Common myeloid progenitor, CD34-positive (primary cell): ENCODE measurements around the gene AFG1L.
"Not testable (repeated sequence)": the region's sequence is repeated elsewhere in the genome, so short reads cannot be mapped to it uniquely, and the experiment has no call there.

Experiments used
- CTCF ChIA-PET: fragments of 350-600 bp; sonication (Branson Sonifier 250); formaldehyde crosslinking; loops from one replicate; lab custom pipeline; 2021; ENCODE audit warnings: antibody characterized with exemption; lab: Charles Lee
- POLR2A ChIA-PET: fragments of 350-600 bp; sonication (Branson Sonifier 250); formaldehyde crosslinking; loops from one replicate; lab custom pipeline; 2021; ENCODE audit warnings: antibody characterized with exemption; lab: Charles Lee
- DNase-seq, 3 donors: peaks; one replicate each; pipeline versions ENCODE4 v3.0.0 to v3.0.0-alpha.2; 2013
- H3K27ac ChIP-seq, 2 experiments: 1 replicate in 1 of 2; 2 replicates in 1 of 2; pipeline ENCODE4 v1.7.0; 2013; ENCODE audit warnings: inconsistent platforms in 2 of 2, low read length in 2 of 2, mild to moderate bottlenecking in 2 of 2, low read depth in 1 of 2, moderate library complexity in 1 of 2; ENCODE audit not compliant: severe bottlenecking in 2 of 2, insufficient read depth in 1 of 2, poor library complexity in 1 of 2
- H3K27me3 ChIP-seq, 5 experiments: replicated peaks in 2 of 5; 1 replicate in 3 of 5; 2 replicates in 2 of 5; pipeline versions ENCODE4 v1.6.1 to v1.7.0; 2013; ENCODE audit warnings: low read length in 4 of 5, mild to moderate bottlenecking in 2 of 5, moderate library complexity in 2 of 5, inconsistent platforms in 1 of 5; ENCODE audit not compliant: insufficient read depth in 5 of 5, control insufficient read depth in 4 of 5
- H3K36me3 ChIP-seq, 4 experiments: 1 replicate in 2 of 4; 2 replicates in 2 of 4; pipeline versions ENCODE4 v1.6.1 to v1.7.0; 2013; ENCODE audit warnings: low read length in 3 of 4, control low read depth in 1 of 4, mild to moderate bottlenecking in 1 of 4; ENCODE audit not compliant: control insufficient read depth in 4 of 4, insufficient read depth in 4 of 4
- H3K4me1 ChIP-seq, 4 experiments: 1 replicate in 3 of 4; 2 replicates in 1 of 4; pipeline versions ENCODE4 v1.6.1 to v1.7.1; 2013; ENCODE audit warnings: low read length in 3 of 4, mild to moderate bottlenecking in 3 of 4, control low read depth in 1 of 4, inconsistent platforms in 1 of 4, moderate library complexity in 1 of 4; ENCODE audit not compliant: control insufficient read depth in 4 of 4, insufficient read depth in 4 of 4; ENCODE audit errors: control extremely low read depth in 1 of 4
- H3K4me3 ChIP-seq, 7 experiments: 1 replicate in 4 of 7; 2 replicates in 3 of 7; pipeline versions ENCODE4 v1.5.1 to v1.7.0; 2013; ENCODE audit warnings: mild to moderate bottlenecking in 7 of 7, low read length in 6 of 7, moderate library complexity in 6 of 7, inconsistent platforms in 2 of 7, low read depth in 2 of 7, control low read depth in 1 of 7; ENCODE audit not compliant: insufficient read depth in 4 of 7, control insufficient read depth in 1 of 7; ENCODE audit errors: extremely low read depth in 1 of 7
- H3K9me3 ChIP-seq, 5 experiments: 1 replicate in 4 of 5; 2 replicates in 1 of 5; pipeline versions ENCODE4 v1.6.1 to v1.7.1; 2013; ENCODE audit warnings: low read length in 4 of 5, mild to moderate bottlenecking in 2 of 5, inconsistent platforms in 1 of 5, low read depth in 1 of 5, moderate library complexity in 1 of 5; ENCODE audit not compliant: control insufficient read depth in 4 of 5, insufficient read depth in 2 of 5; ENCODE audit errors: control extremely low read depth in 1 of 5
- WGBS: methylation state at CpG from one replicate; pipeline ENCODE4 v1.1.5; 2013; ENCODE audit not compliant: insufficient coverage; 5-methylcytosine and 5-hydroxymethylcytosine counted together

The AFG1L gene

DNA sequence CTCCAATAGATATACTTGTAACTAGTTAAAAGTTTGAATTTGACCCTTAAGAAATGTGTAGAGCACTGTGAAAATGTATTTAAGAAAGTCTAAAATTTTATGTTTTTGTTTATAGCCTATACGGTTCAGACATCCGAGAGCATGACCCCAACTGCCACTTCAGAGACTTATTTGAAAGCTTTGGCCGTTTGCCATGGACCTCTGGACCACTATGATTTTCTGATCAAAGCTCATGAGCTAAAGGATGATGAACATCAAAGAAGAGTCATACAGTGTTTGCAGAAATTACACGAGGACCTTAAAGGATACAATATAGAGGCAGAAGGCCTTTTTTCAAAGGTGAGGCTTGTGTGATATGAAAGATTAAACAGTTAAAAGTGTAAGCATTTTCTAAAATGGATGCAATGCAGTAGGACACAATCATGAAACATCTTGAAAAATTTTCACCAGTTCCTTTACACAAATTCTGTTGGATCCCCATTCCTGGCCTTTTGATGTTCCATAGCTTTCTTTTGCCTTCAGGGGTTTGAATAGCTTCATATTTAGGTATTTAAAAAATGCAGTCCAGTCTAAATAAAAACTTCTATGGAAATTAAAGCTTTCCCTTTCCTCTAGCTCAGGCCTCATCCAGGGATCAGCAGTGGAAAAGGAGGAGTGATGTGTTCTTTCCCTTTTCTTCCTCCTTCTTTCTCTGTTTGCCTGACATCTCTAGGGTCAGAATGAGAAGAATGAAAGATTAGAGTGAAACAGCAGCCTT, 29.0 kb downstream of the AFG1L start:
- no peak overlapping the region for H3K27ac ChIP-seq
- H3K27me3 ChIP-seq: no peaks in the 10 kb centered on the region
- H3K4me1 ChIP-seq: no peaks in the 10 kb centered on the region
- ChIA-PET POLR2A (no interaction called here), CTCF (no interaction called here)
- no peaks in the 10 kb centered on the region for H3K9me3 ChIP-seq
- no peak for DNase-seq
- WGBS: 95% methylated on average over 4 of the region's 4 CpGs
- no peak overlapping the region for H3K4me3 ChIP-seq
- peaks cover 3 to 17% (median 13%) of the 10 kb centered on the region in 4 experiments for H3K36me3 ChIP-seq

DNA sequence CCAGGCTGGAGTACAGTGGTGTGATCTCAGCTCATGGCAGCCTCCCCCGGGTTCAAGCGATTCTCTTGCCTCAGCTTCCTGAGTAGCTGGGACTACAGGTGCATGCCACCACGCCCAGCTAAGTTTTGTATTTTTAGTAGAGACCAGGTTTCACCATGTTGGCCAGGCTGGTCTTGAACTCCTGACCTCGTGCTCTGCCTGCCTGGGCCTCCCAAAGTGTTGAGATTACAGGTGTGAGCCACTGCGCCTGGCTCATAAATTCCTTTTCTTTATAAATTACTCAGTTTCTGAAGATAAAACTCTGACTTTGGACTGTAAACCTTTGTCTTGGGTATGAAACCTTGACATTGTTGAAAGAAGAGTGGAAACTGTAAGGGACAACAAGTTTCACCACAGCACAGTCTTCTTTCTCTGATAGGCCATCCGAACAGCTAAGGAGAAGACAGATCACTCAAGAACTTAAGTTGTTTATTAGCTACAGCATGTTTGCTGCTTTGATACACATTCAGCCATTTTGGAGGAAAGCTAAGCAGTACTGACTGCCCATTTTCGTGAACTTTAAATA, 35.4 kb downstream of the AFG1L start:
- DNase-seq, H3K27me3 ChIP-seq, H3K4me3 ChIP-seq, CTCF ChIA-PET, H3K4me1 ChIP-seq, POLR2A ChIA-PET, H3K9me3 ChIP-seq, H3K27ac ChIP-seq: not testable (repeated sequence)
- peaks cover 0 to 11% (median 8%) of the 10 kb centered on the region in 4 experiments for H3K36me3 ChIP-seq
- WGBS: 100% methylated on average over 2 of the region's 7 CpGs

DNA sequence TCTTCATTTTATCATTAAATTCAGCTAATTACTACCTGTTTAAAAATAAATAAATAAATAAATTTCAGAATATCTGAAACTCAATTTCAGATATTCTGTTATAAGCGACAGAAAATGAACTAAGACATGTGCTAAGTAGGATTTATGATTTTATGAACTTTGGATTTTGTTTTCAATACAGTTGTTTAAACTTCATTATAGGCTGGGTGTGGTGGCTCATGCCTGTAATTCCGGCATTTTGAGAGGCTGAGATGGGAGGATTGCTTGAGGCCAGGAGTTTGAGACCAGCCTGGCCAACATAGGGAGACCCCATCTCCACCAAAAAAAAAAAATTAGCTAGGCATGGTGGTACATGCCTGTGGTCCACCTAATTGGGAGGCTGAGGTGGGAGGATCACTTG, 36.0 kb downstream of the AFG1L start:
- 100% methylated on average over 1 of the region's 2 CpGs for WGBS
- H3K36me3 ChIP-seq: peaks cover 2 to 11% (median 7%) of the 10 kb centered on the region in 4 experiments

DNA sequence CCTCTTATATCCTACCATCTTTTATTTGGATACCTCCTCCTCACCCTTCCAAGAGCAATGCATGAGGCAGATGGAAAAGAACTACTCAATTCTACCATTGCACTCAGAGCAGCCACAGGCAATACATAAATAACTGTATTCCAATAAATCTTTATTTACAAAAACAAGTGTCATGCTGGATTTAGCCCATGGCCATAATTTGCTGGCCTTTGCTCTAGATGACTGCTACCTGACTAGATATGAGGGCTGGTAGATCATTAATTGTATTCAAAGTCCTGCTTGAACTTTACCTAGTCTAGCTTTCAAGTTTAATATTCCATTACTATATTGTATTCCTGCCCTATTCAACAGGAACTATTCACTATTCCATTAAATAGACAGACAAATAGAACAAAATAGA, 37.1 kb downstream of the AFG1L start:
- POLR2A ChIA-PET: no interaction called here
- Histone ChIP-seq H3K9me3 (no peaks in the 10 kb centered on the region), H3K27me3 (no peaks in the 10 kb centered on the region), H3K4me3 (no peak overlapping the region), H3K4me1 (no peaks in the 10 kb centered on the region), H3K27ac (no peak overlapping the region), H3K36me3 (peaks cover 2 to 8% (median 7%) of the 10 kb centered on the region in 4 experiments)
- no peak for DNase-seq
- CTCF ChIA-PET: no interaction called here

More for the DNA sequence above, 36.0 kb downstream of the AFG1L start:
- no peaks in the 10 kb centered on the region for H3K27me3 ChIP-seq
- POLR2A ChIA-PET: no interaction called here
- H3K27ac ChIP-seq: no peak overlapping the region
- H3K4me1 ChIP-seq: no peaks in the 10 kb centered on the region
- DNase-seq: no peak
- H3K4me3 ChIP-seq: no peak overlapping the region
- CTCF ChIA-PET: no interaction called here
- no peaks in the 10 kb centered on the region for H3K9me3 ChIP-seq

DNA sequence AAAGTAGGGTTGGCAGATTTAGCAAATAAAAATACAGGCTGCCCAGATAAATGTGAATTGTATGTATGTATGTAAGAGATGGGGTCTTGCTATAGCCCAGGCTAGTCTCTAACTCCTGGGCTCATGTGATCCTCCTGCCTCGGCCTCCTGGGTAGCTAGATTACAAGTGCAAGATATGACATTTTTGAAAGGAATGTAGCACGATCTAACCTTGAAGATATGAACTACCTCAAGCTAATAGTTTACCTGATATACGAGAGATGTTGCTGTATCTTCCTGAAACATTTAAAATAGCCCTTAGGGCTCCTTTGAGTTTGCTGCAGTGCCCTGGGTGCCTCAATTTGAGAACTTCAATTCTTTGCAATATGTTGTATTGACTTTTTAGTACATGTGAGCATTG, 42.1 kb downstream of the AFG1L start:
- 100% methylated on average over 3 of the region's 3 CpGs for WGBS
- CTCF ChIA-PET: interaction anchor here (1.4 kb wide), 1 partner anchor 102 kb away, joined by 3 read pairs; no protein-coding TSS in a partner anchor
- Histone ChIP-seq H3K27ac (no peak overlapping the region), H3K4me1 (no peaks in the 10 kb centered on the region), H3K27me3 (no peaks in the 10 kb centered on the region), H3K36me3 (peaks cover 0 to 2% (median 0%) of the 10 kb centered on the region in 4 experiments), H3K9me3 (no peaks in the 10 kb centered on the region), H3K4me3 (no peak overlapping the region)
- POLR2A ChIA-PET: no interaction called here
- DNase-seq: no peak

DNA sequence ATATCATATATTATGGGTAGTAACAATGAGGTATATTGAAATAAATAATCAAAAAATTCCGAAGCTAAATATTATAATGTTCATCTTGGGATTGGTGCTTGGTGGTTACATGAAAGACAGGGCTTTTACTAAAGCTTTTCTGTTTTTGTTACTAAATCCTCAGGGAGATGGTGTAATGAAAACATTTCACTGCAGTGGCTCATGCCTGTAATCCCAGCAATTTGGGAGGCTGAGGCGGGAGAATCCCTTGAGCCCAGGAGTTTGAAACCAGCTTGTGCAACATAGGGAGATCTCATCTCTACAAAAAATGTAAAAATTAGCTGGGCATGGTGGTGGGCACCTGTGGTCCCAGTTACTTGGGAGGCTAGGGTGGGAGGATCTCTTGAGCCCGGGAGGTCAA, 42.9 kb downstream of the AFG1L start:
- Histone ChIP-seq H3K4me3 (no peak overlapping the region), H3K9me3 (no peaks in the 10 kb centered on the region), H3K36me3 (peaks cover 0 to 2% (median 0%) of the 10 kb centered on the region in 4 experiments), H3K4me1 (no peaks in the 10 kb centered on the region), H3K27me3 (no peaks in the 10 kb centered on the region), H3K27ac (no peak overlapping the region)
- ChIA-PET POLR2A (no interaction called here), CTCF (interaction anchor here (1.4 kb wide), 1 partner anchor 103 kb away, joined by 3 read pairs; no protein-coding TSS in a partner anchor)
- 100% methylated on average over 1 of the region's 3 CpGs for WGBS
- no peak for DNase-seq

DNA sequence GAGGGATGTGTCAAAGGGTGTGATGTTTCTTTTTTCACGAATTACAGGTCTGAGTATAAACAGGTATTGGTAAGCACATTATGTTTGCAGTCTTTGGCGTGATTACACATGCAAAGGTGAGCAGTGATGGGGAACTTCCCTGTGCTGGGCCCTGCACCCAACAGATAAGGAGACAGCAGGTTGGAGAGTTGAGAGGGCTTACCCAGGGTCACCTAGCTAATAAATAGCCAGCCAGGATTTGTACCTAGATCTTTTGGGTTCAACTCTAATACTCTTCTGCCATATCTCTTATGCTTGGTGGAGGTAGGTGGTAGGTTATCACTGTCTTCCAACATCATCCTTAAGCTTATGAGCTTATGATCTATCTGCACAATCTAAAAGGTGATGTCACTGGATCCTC, 46.5 kb downstream of the AFG1L start:
- Histone ChIP-seq H3K27me3 (no peaks in the 10 kb centered on the region), H3K36me3 (no peaks in the 10 kb centered on the region), H3K27ac (no peak overlapping the region), H3K4me3 (no peak overlapping the region), H3K4me1 (no peaks in the 10 kb centered on the region), H3K9me3 (no peaks in the 10 kb centered on the region)
- no CpG with 5 or more reads among the region's 2 CpGs for WGBS
- CTCF ChIA-PET: interaction anchor here (0.9 kb wide), 1 partner anchor 150 kb away, joined by 4 read pairs; no protein-coding TSS in a partner anchor
- POLR2A ChIA-PET: no interaction called here
- no peak for DNase-seq
